ENCODE measurements around the gene DARS1. TPM values are rescaled to one million over a fixed set of nuclear protein-coding genes. Genes with fewer than 3 reads are reported as not detected.

Gene DARS1
- total and polyA plus RNA-seq, 2 of the 13 experiments (the other 11 are each of a cell fraction or from before 2014, with no cell fraction given), result 149 to 230 TPM

DNA sequence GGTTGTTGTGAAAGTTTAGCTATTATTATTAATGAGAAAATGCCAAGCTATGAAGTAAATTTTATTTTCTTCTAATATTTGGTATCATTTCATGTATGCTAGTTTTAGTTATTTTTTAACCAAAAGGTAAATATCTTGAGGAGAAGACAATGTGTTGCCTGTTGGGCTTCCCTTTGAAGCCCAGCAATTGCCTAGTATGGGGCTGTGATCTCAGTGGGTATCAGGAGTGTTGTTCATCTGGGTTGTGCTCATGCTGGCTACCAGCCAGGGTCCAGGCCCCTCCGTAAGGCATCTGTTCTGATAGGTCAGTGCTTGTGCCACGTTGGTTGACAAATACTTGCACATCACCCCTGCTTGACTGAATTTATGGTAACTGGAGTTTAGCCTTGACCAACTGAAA is 38.0 kb upstream of the DARS1 start (continued):
- TF ChIP-seq ISL2 (CRISPR knock-in tag; IDR thresholded peaks at IDR 0.05) (peak; percentile 45; the same call in 1 of the 2 replicates), ZNF790 (CRISPR knock-in tag; IDR thresholded peaks at IDR 0.05; ENCODE audit: borderline replicate concordance) (no peak), ZNF367 (CRISPR knock-in tag; IDR thresholded peaks at IDR 0.05; ENCODE audit: borderline replicate concordance) (no peak), SRSF1 (optimal IDR thresholded peaks at IDR 0.05; ENCODE audit: low read depth, low read length) (no peak), MTF1 (CRISPR knock-in tag; IDR thresholded peaks at IDR 0.05) (no peak), DMAP1 (CRISPR knock-in tag; IDR thresholded peaks at IDR 0.05) (no peak), MED8 (CRISPR knock-in tag; IDR thresholded peaks at IDR 0.05; ENCODE audit: insufficient replicate concordance) (no peak), NFYB (CRISPR knock-in tag; IDR thresholded peaks at IDR 0.05) (peak; percentile 34; the same call in 1 of the 2 replicates), SOX13 (IDR thresholded peaks at IDR 0.05) (peak; percentile 52), SOX13 (CRISPR knock-in tag; conservative IDR thresholded peaks at IDR 0.05 in 1 of 2, IDR thresholded peaks at IDR 0.05 in 1 of 2) (peak in 1 of 2 experiments; percentile 94; a peak in 2 of 4 replicates), NCOR1 (IDR thresholded peaks at IDR 0.05; ENCODE audit: borderline replicate concordance, low read length) (peak; percentile 61; the same call in 1 of the 2 replicates), ZNF44 (CRISPR knock-in tag; IDR thresholded peaks at IDR 0.05) (no peak)
- TF ChIP-seq, protein P1, sequence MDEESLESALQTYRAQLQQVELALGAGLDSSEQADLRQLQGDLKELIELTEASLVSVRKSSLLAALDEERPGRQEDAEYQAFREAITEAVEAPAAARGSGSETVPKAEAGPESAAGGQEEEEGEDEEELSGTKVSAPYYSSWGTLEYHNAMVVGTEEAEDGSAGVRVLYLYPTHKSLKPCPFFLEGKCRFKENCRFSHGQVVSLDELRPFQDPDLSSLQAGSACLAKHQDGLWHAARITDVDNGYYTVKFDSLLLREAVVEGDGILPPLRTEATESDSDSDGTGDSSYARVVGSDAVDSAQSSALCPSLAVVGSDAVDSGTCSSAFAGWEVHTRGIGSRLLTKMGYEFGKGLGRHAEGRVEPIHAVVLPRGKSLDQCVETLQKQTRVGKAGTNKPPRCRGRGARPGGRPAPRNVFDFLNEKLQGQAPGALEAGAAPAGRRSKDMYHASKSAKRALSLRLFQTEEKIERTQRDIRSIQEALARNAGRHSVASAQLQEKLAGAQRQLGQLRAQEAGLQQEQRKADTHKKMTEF (CRISPR knock-in tag; IDR thresholded peaks at IDR 0.05), result peak; percentile 39; the same call in 1 of the 2 replicates
- TF ChIP-seq, protein P2, sequence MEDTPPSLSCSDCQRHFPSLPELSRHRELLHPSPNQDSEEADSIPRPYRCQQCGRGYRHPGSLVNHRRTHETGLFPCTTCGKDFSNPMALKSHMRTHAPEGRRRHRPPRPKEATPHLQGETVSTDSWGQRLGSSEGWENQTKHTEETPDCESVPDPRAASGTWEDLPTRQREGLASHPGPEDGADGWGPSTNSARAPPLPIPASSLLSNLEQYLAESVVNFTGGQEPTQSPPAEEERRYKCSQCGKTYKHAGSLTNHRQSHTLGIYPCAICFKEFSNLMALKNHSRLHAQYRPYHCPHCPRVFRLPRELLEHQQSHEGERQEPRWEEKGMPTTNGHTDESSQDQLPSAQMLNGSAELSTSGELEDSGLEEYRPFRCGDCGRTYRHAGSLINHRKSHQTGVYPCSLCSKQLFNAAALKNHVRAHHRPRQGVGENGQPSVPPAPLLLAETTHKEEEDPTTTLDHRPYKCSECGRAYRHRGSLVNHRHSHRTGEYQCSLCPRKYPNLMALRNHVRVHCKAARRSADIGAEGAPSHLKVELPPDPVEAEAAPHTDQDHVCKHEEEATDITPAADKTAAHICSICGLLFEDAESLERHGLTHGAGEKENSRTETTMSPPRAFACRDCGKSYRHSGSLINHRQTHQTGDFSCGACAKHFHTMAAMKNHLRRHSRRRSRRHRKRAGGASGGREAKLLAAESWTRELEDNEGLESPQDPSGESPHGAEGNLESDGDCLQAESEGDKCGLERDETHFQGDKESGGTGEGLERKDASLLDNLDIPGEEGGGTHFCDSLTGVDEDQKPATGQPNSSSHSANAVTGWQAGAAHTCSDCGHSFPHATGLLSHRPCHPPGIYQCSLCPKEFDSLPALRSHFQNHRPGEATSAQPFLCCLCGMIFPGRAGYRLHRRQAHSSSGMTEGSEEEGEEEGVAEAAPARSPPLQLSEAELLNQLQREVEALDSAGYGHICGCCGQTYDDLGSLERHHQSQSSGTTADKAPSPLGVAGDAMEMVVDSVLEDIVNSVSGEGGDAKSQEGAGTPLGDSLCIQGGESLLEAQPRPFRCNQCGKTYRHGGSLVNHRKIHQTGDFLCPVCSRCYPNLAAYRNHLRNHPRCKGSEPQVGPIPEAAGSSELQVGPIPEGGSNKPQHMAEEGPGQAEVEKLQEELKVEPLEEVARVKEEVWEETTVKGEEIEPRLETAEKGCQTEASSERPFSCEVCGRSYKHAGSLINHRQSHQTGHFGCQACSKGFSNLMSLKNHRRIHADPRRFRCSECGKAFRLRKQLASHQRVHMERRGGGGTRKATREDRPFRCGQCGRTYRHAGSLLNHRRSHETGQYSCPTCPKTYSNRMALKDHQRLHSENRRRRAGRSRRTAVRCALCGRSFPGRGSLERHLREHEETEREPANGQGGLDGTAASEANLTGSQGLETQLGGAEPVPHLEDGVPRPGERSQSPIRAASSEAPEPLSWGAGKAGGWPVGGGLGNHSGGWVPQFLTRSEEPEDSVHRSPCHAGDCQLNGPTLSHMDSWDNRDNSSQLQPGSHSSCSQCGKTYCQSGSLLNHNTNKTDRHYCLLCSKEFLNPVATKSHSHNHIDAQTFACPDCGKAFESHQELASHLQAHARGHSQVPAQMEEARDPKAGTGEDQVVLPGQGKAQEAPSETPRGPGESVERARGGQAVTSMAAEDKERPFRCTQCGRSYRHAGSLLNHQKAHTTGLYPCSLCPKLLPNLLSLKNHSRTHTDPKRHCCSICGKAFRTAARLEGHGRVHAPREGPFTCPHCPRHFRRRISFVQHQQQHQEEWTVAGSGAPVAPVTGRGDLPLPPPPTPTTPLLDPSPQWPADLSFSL (CRISPR knock-in tag; IDR thresholded peaks at IDR 0.05), result no peak
- TF ChIP-seq, protein P3, sequence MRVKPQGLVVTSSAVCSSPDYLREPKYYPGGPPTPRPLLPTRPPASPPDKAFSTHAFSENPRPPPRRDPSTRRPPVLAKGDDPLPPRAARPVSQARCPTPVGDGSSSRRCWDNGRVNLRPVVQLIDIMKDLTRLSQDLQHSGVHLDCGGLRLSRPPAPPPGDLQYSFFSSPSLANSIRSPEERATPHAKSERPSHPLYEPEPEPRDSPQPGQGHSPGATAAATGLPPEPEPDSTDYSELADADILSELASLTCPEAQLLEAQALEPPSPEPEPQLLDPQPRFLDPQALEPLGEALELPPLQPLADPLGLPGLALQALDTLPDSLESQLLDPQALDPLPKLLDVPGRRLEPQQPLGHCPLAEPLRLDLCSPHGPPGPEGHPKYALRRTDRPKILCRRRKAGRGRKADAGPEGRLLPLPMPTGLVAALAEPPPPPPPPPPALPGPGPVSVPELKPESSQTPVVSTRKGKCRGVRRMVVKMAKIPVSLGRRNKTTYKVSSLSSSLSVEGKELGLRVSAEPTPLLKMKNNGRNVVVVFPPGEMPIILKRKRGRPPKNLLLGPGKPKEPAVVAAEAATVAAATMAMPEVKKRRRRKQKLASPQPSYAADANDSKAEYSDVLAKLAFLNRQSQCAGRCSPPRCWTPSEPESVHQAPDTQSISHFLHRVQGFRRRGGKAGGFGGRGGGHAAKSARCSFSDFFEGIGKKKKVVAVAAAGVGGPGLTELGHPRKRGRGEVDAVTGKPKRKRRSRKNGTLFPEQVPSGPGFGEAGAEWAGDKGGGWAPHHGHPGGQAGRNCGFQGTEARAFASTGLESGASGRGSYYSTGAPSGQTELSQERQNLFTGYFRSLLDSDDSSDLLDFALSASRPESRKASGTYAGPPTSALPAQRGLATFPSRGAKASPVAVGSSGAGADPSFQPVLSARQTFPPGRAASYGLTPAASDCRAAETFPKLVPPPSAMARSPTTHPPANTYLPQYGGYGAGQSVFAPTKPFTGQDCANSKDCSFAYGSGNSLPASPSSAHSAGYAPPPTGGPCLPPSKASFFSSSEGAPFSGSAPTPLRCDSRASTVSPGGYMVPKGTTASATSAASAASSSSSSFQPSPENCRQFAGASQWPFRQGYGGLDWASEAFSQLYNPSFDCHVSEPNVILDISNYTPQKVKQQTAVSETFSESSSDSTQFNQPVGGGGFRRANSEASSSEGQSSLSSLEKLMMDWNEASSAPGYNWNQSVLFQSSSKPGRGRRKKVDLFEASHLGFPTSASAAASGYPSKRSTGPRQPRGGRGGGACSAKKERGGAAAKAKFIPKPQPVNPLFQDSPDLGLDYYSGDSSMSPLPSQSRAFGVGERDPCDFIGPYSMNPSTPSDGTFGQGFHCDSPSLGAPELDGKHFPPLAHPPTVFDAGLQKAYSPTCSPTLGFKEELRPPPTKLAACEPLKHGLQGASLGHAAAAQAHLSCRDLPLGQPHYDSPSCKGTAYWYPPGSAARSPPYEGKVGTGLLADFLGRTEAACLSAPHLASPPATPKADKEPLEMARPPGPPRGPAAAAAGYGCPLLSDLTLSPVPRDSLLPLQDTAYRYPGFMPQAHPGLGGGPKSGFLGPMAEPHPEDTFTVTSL (CRISPR knock-in tag; IDR thresholded peaks at IDR 0.05; ENCODE audit: borderline replicate concordance), result peak; percentile 57; the same call in 1 of the 2 replicates
- TF ChIP-seq, protein P4, sequence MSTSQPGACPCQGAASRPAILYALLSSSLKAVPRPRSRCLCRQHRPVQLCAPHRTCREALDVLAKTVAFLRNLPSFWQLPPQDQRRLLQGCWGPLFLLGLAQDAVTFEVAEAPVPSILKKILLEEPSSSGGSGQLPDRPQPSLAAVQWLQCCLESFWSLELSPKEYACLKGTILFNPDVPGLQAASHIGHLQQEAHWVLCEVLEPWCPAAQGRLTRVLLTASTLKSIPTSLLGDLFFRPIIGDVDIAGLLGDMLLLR (CRISPR knock-in tag; IDR thresholded peaks at IDR 0.05), result no peak
